ENCODE data around the gene KCNB1. TPM values are rescaled to one million over a fixed set of nuclear protein-coding genes. Genes with fewer than 3 reads are reported as not detected.

The KCNB1 gene
- total and polyA plus RNA-seq, 2 of the 4 experiments (the other 2 are of a cell fraction) = 0.05 TPM; not detected in 1

DNA sequence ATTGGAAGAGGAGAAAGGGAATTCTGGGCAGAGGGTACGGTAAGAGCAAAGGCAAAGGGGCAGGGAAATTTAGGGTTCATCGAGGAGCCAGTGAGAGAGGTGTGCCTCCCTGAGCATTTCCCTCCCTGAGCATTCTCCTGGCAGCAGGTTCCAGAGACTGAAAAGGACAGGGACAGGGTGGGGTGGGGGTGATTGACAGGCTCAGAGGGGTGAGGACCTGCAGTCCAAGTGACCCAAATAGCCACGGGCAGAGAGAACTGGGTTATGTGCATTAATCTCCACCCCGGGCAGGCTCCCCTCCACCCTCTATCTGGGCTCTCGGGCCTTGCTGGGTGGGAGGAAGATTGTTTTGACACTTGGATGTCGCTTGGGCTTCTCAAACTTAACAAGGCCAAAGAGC is 69.5 kb downstream of the KCNB1 start:
- H2AK5ac ChIP-seq (ENCODE audit: low read depth, low read length) = no peak overlapping the region
- no peaks in the 10 kb centered on the region for H3K36me3 ChIP-seq (ENCODE audit: control insufficient read depth, insufficient read depth, low read length)
- DNase-seq = no peak
- ATAC-seq (ENCODE audit: low read depth) = no peak
- no peak overlapping the region for H4K5ac ChIP-seq (ENCODE audit: low read depth, low read length)
- H2AK9ac ChIP-seq (replicated peaks; ENCODE audit: low read depth, low read length, poor library complexity) = no peak overlapping the region
- no peak overlapping the region for H4K8ac ChIP-seq (ENCODE audit: low read depth in 2 of 2, low read length in 2 of 2)
- H2BK15ac ChIP-seq (ENCODE audit: low read depth, low read length) = no peak overlapping the region
- H3K9ac ChIP-seq (ENCODE audit: low read depth, low read length) = no peak overlapping the region
- WGBS, 2 experiments (ENCODE audit: extremely low coverage in 2 of 2, insufficient read length in 1 of 2) = 60 to 100% methylated on average over 1 to 2 of the region's 6 CpGs
- H3K79me1 ChIP-seq (ENCODE audit: low read depth in 1 of 2, low read length in 2 of 2) = no peaks in the 10 kb centered on the region
- ChIA-PET CTCF (no interaction called here), POLR2A (ENCODE audit: unreplicated experiment) (no interaction called here)
- peaks cover 70% of the 10 kb centered on the region for H3K27me3 ChIP-seq (ENCODE audit: control insufficient read depth, insufficient read depth, low read length)
- no peak overlapping the region for H4K91ac ChIP-seq (ENCODE audit: insufficient read depth, low read depth, low read length)
- no peaks in the 10 kb centered on the region for H4K20me1 ChIP-seq (ENCODE audit: insufficient read depth, low read length)
- no peak overlapping the region for H3K14ac ChIP-seq (replicated peaks; ENCODE audit: low read depth, low read length)
- H3K4me3 ChIP-seq (ENCODE audit: insufficient read depth, low read depth, low read length) = no peak overlapping the region
- no peak overlapping the region for H3K4ac ChIP-seq (ENCODE audit: low read depth, low read length)
- TF ChIP-seq, protein P1, sequence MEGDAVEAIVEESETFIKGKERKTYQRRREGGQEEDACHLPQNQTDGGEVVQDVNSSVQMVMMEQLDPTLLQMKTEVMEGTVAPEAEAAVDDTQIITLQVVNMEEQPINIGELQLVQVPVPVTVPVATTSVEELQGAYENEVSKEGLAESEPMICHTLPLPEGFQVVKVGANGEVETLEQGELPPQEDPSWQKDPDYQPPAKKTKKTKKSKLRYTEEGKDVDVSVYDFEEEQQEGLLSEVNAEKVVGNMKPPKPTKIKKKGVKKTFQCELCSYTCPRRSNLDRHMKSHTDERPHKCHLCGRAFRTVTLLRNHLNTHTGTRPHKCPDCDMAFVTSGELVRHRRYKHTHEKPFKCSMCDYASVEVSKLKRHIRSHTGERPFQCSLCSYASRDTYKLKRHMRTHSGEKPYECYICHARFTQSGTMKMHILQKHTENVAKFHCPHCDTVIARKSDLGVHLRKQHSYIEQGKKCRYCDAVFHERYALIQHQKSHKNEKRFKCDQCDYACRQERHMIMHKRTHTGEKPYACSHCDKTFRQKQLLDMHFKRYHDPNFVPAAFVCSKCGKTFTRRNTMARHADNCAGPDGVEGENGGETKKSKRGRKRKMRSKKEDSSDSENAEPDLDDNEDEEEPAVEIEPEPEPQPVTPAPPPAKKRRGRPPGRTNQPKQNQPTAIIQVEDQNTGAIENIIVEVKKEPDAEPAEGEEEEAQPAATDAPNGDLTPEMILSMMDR (conservative IDR thresholded peaks at IDR 0.05; ENCODE audit: low read depth, low read length) = no peak
- TF ChIP-seq RFX5 (IDR thresholded peaks at IDR 0.05; ENCODE audit: low read depth, low read length) = no peak
- no peak for TF ChIP-seq RAD21 (IDR thresholded peaks at IDR 0.05; ENCODE audit: low read length)
- TF ChIP-seq POLR2A (IDR thresholded peaks at IDR 0.05; ENCODE audit: low read depth, low read length) = no peak
- TF ChIP-seq, protein P2, sequence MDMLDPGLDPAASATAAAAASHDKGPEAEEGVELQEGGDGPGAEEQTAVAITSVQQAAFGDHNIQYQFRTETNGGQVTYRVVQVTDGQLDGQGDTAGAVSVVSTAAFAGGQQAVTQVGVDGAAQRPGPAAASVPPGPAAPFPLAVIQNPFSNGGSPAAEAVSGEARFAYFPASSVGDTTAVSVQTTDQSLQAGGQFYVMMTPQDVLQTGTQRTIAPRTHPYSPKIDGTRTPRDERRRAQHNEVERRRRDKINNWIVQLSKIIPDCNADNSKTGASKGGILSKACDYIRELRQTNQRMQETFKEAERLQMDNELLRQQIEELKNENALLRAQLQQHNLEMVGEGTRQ (IDR thresholded peaks at IDR 0.05; ENCODE audit: low read depth, low read length) = no peak
- no peak for TF ChIP-seq MAZ (IDR thresholded peaks at IDR 0.05; ENCODE audit: borderline replicate concordance, low read depth, low read length)
- no peak overlapping the region for H2BK5ac ChIP-seq (ENCODE audit: low read depth, low read length, poor library complexity, severe bottlenecking)
- BruUV-seq (replicated peaks) = no TSS peak
- intact Hi-C loops (cut with micrococcal nuclease) = no loop called here
- no peak overlapping the region for H2BK20ac ChIP-seq (ENCODE audit: low read depth, low read length)
- no peaks in the 10 kb centered on the region for H3K9me1 ChIP-seq (ENCODE audit: insufficient read depth, low read length)
- H3K9me3 ChIP-seq (ENCODE audit: control insufficient read depth, insufficient read depth, low read length) = no peaks in the 10 kb centered on the region
- no peak overlapping the region for H3K18ac ChIP-seq (ENCODE audit: low read depth, low read length)
- H3K4me2 ChIP-seq (ENCODE audit: low read depth, low read length) = no peak overlapping the region
- in situ Hi-C loops (cut with MboI; ENCODE audit: low sequenced_read_pairs) = no loop called here
- H2BK120ac ChIP-seq (ENCODE audit: low read depth, low read length) = no peak overlapping the region
- no peak overlapping the region for H3K56ac ChIP-seq (ENCODE audit: extremely low read depth, insufficient read depth, low read length)
- no peak overlapping the region for H3K23ac ChIP-seq (ENCODE audit: low read depth, low read length)
- dilution Hi-C loops (cut with HindIII; ENCODE audit: low sequenced_read_pairs, unreplicated experiment) = no loop called here
- H2AFZ ChIP-seq (replicated peaks; ENCODE audit: low read length, poor library complexity) = no peak overlapping the region
- H3K4me1 ChIP-seq (ENCODE audit: control insufficient read depth, insufficient read depth, low read length) = no peaks in the 10 kb centered on the region
- no peak overlapping the region for H3K27ac ChIP-seq (ENCODE audit: insufficient read depth, low read length)

Measured in IMR-90 (cell line).